H9 (cell line): Measurements from ENCODE around the gene OXER1. TPM values are rescaled to one million over a fixed set of nuclear protein-coding genes. Genes with fewer than 3 reads are reported as not detected.

ENCODE experiments used
- DNase-seq: peaks from one replicate; pipeline ENCODE4 v3.0.0-alpha.2; 2017
- H2AFZ ChIP-seq: one replicate; pipeline ENCODE4 v1.6.1; 2013; ENCODE audit warnings: mild to moderate bottlenecking, low read length, control low read depth, moderate library complexity
- H2AK5ac ChIP-seq: 2 replicates; pipeline ENCODE4 v1.6.1; 2013; ENCODE audit warnings: low read length, control low read depth, mixed read lengths; ENCODE audit not compliant: insufficient read length
- H2BK120ac ChIP-seq: one replicate; pipeline ENCODE4 v1.6.1; 2013; ENCODE audit warnings: low read depth, mild to moderate bottlenecking, low read length, control low read depth, inconsistent platforms; ENCODE audit not compliant: poor library complexity, severe bottlenecking
- H2BK12ac ChIP-seq: 2 replicates; pipeline ENCODE4 v1.6.1; 2013; ENCODE audit warnings: low read length, control low read depth, mixed read lengths, low read depth; ENCODE audit not compliant: insufficient read length
- H2BK15ac ChIP-seq: 2 replicates; pipeline ENCODE4 v1.6.1; 2013; ENCODE audit warnings: low read depth, low read length, control low read depth
- H2BK20ac ChIP-seq: one replicate; pipeline ENCODE4 v1.6.1; 2013; ENCODE audit warnings: low read depth, mild to moderate bottlenecking, low read length, control low read depth, inconsistent platforms; ENCODE audit not compliant: poor library complexity, severe bottlenecking
- H2BK5ac ChIP-seq: 2 replicates; pipeline ENCODE4 v1.6.1; 2013; ENCODE audit warnings: low read length, control low read depth, mixed read lengths; ENCODE audit not compliant: insufficient read length
- H3K14ac ChIP-seq: 2 replicates; pipeline ENCODE4 v1.6.1; 2013; ENCODE audit warnings: low read length, control low read depth; ENCODE audit not compliant: insufficient read depth
- H3K18ac ChIP-seq: 2 replicates; pipeline ENCODE4 v1.6.1; 2013; ENCODE audit warnings: low read depth, mild to moderate bottlenecking, mixed read lengths, low read length, control low read depth; ENCODE audit not compliant: insufficient read length
- H3K23ac ChIP-seq: 2 replicates; pipeline ENCODE4 v1.6.1; 2013; ENCODE audit warnings: low read length, control low read depth, mixed read lengths, low read depth; ENCODE audit not compliant: insufficient read length
- H3K23me2 ChIP-seq: 2 replicates; pipeline ENCODE4 v1.6.1; 2013; ENCODE audit warnings: low read depth, mild to moderate bottlenecking, mixed read lengths, low read length, control low read depth; ENCODE audit not compliant: insufficient read length, poor library complexity, severe bottlenecking
- H3K27ac ChIP-seq: 2 replicates; pipeline ENCODE4 v1.5.1; 2013; ENCODE audit warnings: low read length, control low read depth, mixed read lengths, low read depth; ENCODE audit not compliant: insufficient read length
- H3K27me3 ChIP-seq: 2 replicates; pipeline ENCODE4 v1.6.1; 2013; ENCODE audit warnings: low read length, control low read depth, inconsistent platforms; ENCODE audit not compliant: insufficient read depth
- H3K4ac ChIP-seq: 2 replicates; pipeline ENCODE4 v1.6.1; 2013; ENCODE audit warnings: low read depth, mild to moderate bottlenecking, control low read depth, inconsistent platforms, low read length, moderate library complexity
- H3K4me1 ChIP-seq: 2 replicates; pipeline ENCODE4 v1.6.1; 2013; ENCODE audit warnings: low read length, control low read depth, inconsistent platforms; ENCODE audit not compliant: insufficient read depth
- H3K4me2 ChIP-seq: 2 replicates; pipeline ENCODE4 v1.6.1; 2013; ENCODE audit warnings: low read length, control low read depth, mixed read lengths; ENCODE audit not compliant: insufficient read length, insufficient read depth
- H3K56ac ChIP-seq: 2 replicates; pipeline ENCODE4 v1.6.1; 2013; ENCODE audit warnings: low read depth, mild to moderate bottlenecking, mixed read lengths, low read length, control low read depth; ENCODE audit not compliant: insufficient read length
- H3K79me1 ChIP-seq: 2 replicates; pipeline ENCODE4 v1.6.1; 2013; ENCODE audit warnings: low read depth, mild to moderate bottlenecking, moderate library complexity, low read length, control low read depth, inconsistent platforms; ENCODE audit not compliant: insufficient read depth, poor library complexity, severe bottlenecking
- H3K79me2 ChIP-seq: 2 replicates; pipeline ENCODE4 v1.6.1; 2013; ENCODE audit warnings: low read length, control low read depth, inconsistent platforms; ENCODE audit not compliant: insufficient read depth
- H3K9ac ChIP-seq: 2 replicates; pipeline ENCODE4 v1.6.1; 2013; ENCODE audit warnings: low read length, control low read depth, mixed read lengths; ENCODE audit not compliant: insufficient read length; ENCODE audit errors: extremely low read depth
- H3K9me3 ChIP-seq: one replicate; pipeline ENCODE4 v1.6.1; 2013; ENCODE audit warnings: low read depth, low read length, inconsistent platforms; ENCODE audit not compliant: control insufficient read depth
- H3T11ph ChIP-seq: one replicate; pipeline ENCODE4 v1.6.1; 2013; ENCODE audit warnings: mild to moderate bottlenecking, low read length, control low read depth, inconsistent platforms
- H4K20me1 ChIP-seq: one replicate; pipeline ENCODE4 v1.6.1; 2013; ENCODE audit not compliant: control insufficient read depth, insufficient read length, insufficient read depth
- H4K5ac ChIP-seq: 2 replicates; pipeline ENCODE4 v1.6.1; 2013; ENCODE audit warnings: low read depth, mild to moderate bottlenecking, mixed read lengths, low read length, control low read depth; ENCODE audit not compliant: insufficient read length
- H4K8ac ChIP-seq: replicated peaks from 2 replicates; pipeline ENCODE4 v1.6.1; 2013; ENCODE audit warnings: low read length, control low read depth, mixed read lengths, low read depth; ENCODE audit not compliant: insufficient read length
- H4K91ac ChIP-seq: 2 replicates; pipeline ENCODE4 v1.6.1; 2013; ENCODE audit warnings: low read depth, mild to moderate bottlenecking, moderate library complexity, mixed read lengths, low read length, control low read depth; ENCODE audit not compliant: insufficient read length
- H3K27ac Mint-ChIP-seq, 3 experiments: 2 replicates in 2 of 3; 3 replicates in 1 of 3; pipeline ENCODE4 v1.8.0; 2020 to 2021; ENCODE audit warnings: mixed read lengths in 3 of 3, mild to moderate bottlenecking in 1 of 3, moderate library complexity in 1 of 3
- H3K27me3 Mint-ChIP-seq: 2 replicates; pipeline ENCODE4 v1.8.0; 2021; ENCODE audit warnings: low read depth, mild to moderate bottlenecking, moderate library complexity, mixed read lengths
- H3K36me3 Mint-ChIP-seq, 3 experiments: 2 replicates in 2 of 3; 3 replicates in 1 of 3; pipeline ENCODE4 v1.8.0; 2020 to 2021; ENCODE audit warnings: low read depth in 3 of 3, mixed read lengths in 3 of 3; ENCODE audit not compliant: insufficient read depth in 1 of 3
- H3K4me1 Mint-ChIP-seq, 2 experiments: 2 replicates each; pipeline ENCODE4 v1.8.0; 2020; ENCODE audit warnings: mixed read lengths in 2 of 2
- H3K4me3 Mint-ChIP-seq, 2 experiments: 2 replicates in 1 of 2; 3 replicates in 1 of 2; pipeline ENCODE4 v1.8.0; 2020 to 2021; ENCODE audit warnings: mild to moderate bottlenecking in 2 of 2, mixed read lengths in 2 of 2, moderate library complexity in 1 of 2
- H3K9me3 Mint-ChIP-seq, 2 experiments: 2 replicates in 1 of 2; 3 replicates in 1 of 2; pipeline ENCODE4 v1.8.0; 2020; ENCODE audit warnings: mild to moderate bottlenecking in 2 of 2, mixed read lengths in 2 of 2, moderate library complexity in 1 of 2
- CTCF ChIP-seq: fragments of 200-600 bp; sonication (generic); conservative IDR thresholded peaks from 3 replicates; pipeline ENCODE4 v1.8.0; 2021; ENCODE audit warnings: antibody characterized with exemption, mild to moderate bottlenecking
- WGBS: extraction: QIAGEN DNeasy Blood & Tissue Kit; methylation state at CpG from one replicate; pipeline ENCODE4 v1.1.7; 2013; ENCODE audit warnings: missing lambda C conversion rate, low lambda C conversion rate, mixed read lengths; ENCODE audit not compliant: insufficient read length; ENCODE audit errors: extremely low coverage; 5-methylcytosine and 5-hydroxymethylcytosine counted together
- total RNA-seq: library from RNA; stranded (reverse); gene quantifications from 2 replicates; pipeline ENCODE4 v1.2.1, GENCODE V29; 2021

OXER1 gene
- total RNA-seq, 1 experiment from 2014 or later, result 1.6 TPM

- no peaks in the 10 kb centered on the region for H3K79me2 ChIP-seq
- H3K27me3 ChIP-seq, result no peaks in the 10 kb centered on the region
- no peak overlapping the region for H2AFZ ChIP-seq
- no peak overlapping the region for H2BK12ac ChIP-seq
- H3K9ac ChIP-seq, result no peak overlapping the region
- H3K9me3 ChIP-seq, result no peaks in the 10 kb centered on the region
- peaks cover 12 to 14% of the 10 kb centered on the region in 2 experiments for H3K4me1 Mint-ChIP-seq
- no peak overlapping the region for H3K23ac ChIP-seq
- no peak overlapping the region for H3K56ac ChIP-seq
- H3K36me3 Mint-ChIP-seq, result peaks cover 8 to 19% (median 14%) of the 10 kb centered on the region in 3 experiments
- DNase-seq, result no peak
- no peak overlapping the region for H2BK15ac ChIP-seq
- no peak overlapping the region for H3K4me2 ChIP-seq
- no peak overlapping the region for H3K14ac ChIP-seq
- no peak overlapping the region for H2AK5ac ChIP-seq
- no peaks in the 10 kb centered on the region for H3K9me3 Mint-ChIP-seq
- H3K27me3 Mint-ChIP-seq, result no peaks in the 10 kb centered on the region
- H3K4me3 Mint-ChIP-seq, result no peak overlapping the region
- no peak overlapping the region for H4K91ac ChIP-seq
- no peak overlapping the region for H3K27ac ChIP-seq
- H3K18ac ChIP-seq, result no peak overlapping the region
- no peaks in the 10 kb centered on the region for H3K79me1 ChIP-seq
- no peak overlapping the region for H4K8ac ChIP-seq
- no peak overlapping the region for H2BK20ac ChIP-seq
- no peak overlapping the region for H3K4ac ChIP-seq
- no CpG with 5 or more reads among the region's 2 CpGs for WGBS
- H2BK5ac ChIP-seq, result no peak overlapping the region
- peak overlapping the region in 1 of 3 experiments; percentile 92; a peak in 2 of 7 replicates for H3K27ac Mint-ChIP-seq
- no peaks in the 10 kb centered on the region for H3K4me1 ChIP-seq
- no peak overlapping the region for H2BK120ac ChIP-seq
- H4K20me1 ChIP-seq, result no peaks in the 10 kb centered on the region
- no peak overlapping the region for H4K5ac ChIP-seq
- no peak for TF ChIP-seq CTCF
- no peaks in the 10 kb centered on the region for H3K23me2 ChIP-seq
- no peak overlapping the region for H3T11ph ChIP-seq
Observed at GRCh38 chr2:42712934-42713333, 51.0 kb downstream of the OXER1 start.

Other genes with a start within 250 kb of the OXER1 start
- 236 and 253 TPM in 2 replicates for gene MTA3, start 195.5 kb downstream of the OXER1 start, total RNA-seq
- 5.3 and 6.6 TPM in 2 replicates for gene HAAO, start 28.4 kb upstream of the OXER1 start, total RNA-seq